ENCODE results near the gene OLAH.
"Not testable (repeated sequence)": the region's sequence is repeated elsewhere in the genome, so short reads cannot be mapped to it uniquely, and the experiment has no call there.

The OLAH gene

GRCh38 chr10:15043674-15044073 is at the start of gene OLAH:
Gene OLAH, plus strand, starts transcription at chr10:15043943. Its CDS starts 3,346 bp downstream, at chr10:15047289.
- DNase-seq = no peak

- DNase-seq = no peak
These were observed 47.7 kb upstream of the OLAH start for GRCh38 chr10:14995964-14996565.

GRCh38 chr10:15013530-15013929 is 30.2 kb upstream of the OLAH start:
- DNase-seq = not testable (repeated sequence)

GRCh38 chr10:15015451-15015850 is 28.3 kb upstream of the OLAH start:
- DNase-seq = no peak

- DNase-seq = not testable (repeated sequence)
These were observed 22.8 kb upstream of the OLAH start for GRCh38 chr10:15020966-15021365.

- not testable (repeated sequence) for DNase-seq
These were observed 20.7 kb upstream of the OLAH start for GRCh38 chr10:15023079-15023478.

- not testable (repeated sequence) for DNase-seq
These were observed 19.4 kb upstream of the OLAH start for GRCh38 chr10:15024017-15025004.

GRCh38 chr10:15025040-15025439 is 18.7 kb upstream of the OLAH start:
- not testable (repeated sequence) for DNase-seq

- DNase-seq = no peak
These were observed 16.0 kb upstream of the OLAH start for GRCh38 chr10:15027741-15028140.

GRCh38 chr10:15035385-15036301 is 8.1 kb upstream of the OLAH start:
- DNase-seq = no peak

- no peak for DNase-seq
These were observed 6.1 kb upstream of the OLAH start for GRCh38 chr10:15037691-15038090.

- DNase-seq = no peak
These were observed 5.3 kb upstream of the OLAH start for GRCh38 chr10:15038416-15038815.

- DNase-seq = no peak
These were observed 1.6 kb downstream of the OLAH start for GRCh38 chr10:15045380-15045779.

GRCh38 chr10:15046626-15047025 is 2.9 kb downstream of the OLAH start:
- no peak for DNase-seq

GRCh38 chr10:15049533-15049932 is 5.8 kb downstream of the OLAH start:
- DNase-seq = no peak

GRCh38 chr10:15052121-15052520 is 8.4 kb downstream of the OLAH start:
- no peak for DNase-seq

GRCh38 chr10:15053061-15053460 is 9.3 kb downstream of the OLAH start:
- DNase-seq = no peak

- DNase-seq = no peak
These were observed 14.9 kb downstream of the OLAH start for GRCh38 chr10:15058689-15059088.

GRCh38 chr10:15059914-15060313 is 16.2 kb downstream of the OLAH start:
- no peak for DNase-seq

- DNase-seq = no peak
These were observed 16.9 kb downstream of the OLAH start for GRCh38 chr10:15060638-15061037.

GRCh38 chr10:15067154-15067553 is 23.4 kb downstream of the OLAH start:
- DNase-seq = no peak

GRCh38 chr10:15068802-15069201 is 25.1 kb downstream of the OLAH start:
- DNase-seq = no peak

- no peak for DNase-seq
These were observed 25.5 kb downstream of the OLAH start for GRCh38 chr10:15069230-15069629.

All from NCI-H1092 (cell line).